Activated effector memory CD4-positive, alpha-beta T cell treated with anti-CD3 and anti-CD28 coated beads, Interleukin-2, amount 50 U/mL, for 16 hours (primary cell): Measurements from ENCODE around the gene MOCS1.

Experiments used
- DNase-seq: peaks from one replicate; pipeline ENCODE4 v3.0.0-alpha.2; 2020

The MOCS1 gene

DNA sequence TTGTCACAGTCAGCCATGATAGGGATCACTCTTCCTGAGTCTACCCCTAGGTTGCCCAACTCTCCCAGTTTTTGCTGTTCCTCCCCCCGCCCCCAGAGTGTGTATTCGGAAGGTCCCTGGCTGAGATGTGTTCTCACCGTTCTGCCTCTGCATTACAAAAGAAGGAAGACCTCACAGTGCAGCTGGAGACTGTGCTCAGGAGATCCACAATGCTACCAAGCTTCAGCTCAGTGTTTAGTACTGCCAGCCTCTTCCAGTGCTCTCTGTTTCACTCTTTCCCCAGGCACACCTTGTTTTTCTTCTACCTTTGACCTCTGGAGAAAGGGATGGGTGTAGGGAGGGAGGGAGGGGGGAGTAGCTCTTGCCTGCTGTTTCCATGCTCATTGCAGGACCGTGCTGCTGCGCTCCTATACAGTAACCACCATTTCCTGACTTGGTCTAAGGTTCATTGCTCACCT is 13.4 kb upstream of the MOCS1 start:
- no peak for DNase-seq

GRCh38 chr6:39945626-39946025 is 11.4 kb upstream of the MOCS1 start:
- no peak for DNase-seq

- no peak for DNase-seq
These were observed 8.8 kb upstream of the MOCS1 start for GRCh38 chr6:39942903-39943580.

DNA sequence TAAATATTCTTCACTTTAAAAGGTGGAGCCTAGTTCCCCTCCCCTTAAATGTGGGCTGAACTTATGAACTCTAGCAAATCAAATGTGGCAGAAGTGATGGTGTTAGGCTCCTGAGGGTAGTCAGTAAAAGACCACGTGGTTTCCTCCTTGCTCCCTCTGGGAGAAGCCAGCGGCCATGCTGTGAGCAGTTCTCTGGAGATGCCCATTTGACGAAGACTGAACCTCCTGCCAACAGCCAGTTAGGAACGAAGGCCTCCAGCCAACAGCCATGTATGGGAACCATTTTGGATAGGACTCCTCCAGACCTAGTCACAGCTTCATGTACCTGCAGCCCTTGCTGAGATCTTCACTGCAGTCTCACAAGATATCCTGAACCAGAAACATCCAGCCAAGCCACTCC is 7.6 kb upstream of the MOCS1 start:
- no peak for DNase-seq

- no peak for DNase-seq
These were observed 6.9 kb upstream of the MOCS1 start for GRCh38 chr6:39941138-39941537.

GRCh38 chr6:39938773-39939654 is 4.8 kb upstream of the MOCS1 start:
- DNase-seq: no peak

GRCh38 chr6:39937686-39938333 is 3.5 kb upstream of the MOCS1 start:
- no peak for DNase-seq

- DNase-seq: no peak
These were observed 2.6 kb upstream of the MOCS1 start for GRCh38 chr6:39936857-39937256.

DNA sequence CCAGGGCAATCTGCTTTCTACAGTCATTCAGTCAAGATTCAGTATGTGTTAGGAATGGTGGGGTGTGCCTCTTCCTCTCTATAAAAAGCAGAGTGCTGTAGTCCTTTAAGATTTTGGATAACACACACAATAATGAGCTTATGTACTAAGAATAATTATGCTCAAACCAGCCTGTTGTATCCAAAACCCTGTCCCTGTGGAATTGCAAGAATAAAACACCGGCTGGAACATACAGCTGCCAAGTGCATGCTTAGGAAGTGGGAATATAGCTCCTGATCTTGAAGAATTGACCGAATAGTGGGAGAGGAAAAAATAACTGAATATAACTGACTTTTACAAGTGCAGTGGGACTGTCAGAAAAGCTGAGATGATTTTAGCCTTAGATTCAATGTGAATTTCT is 979 bp upstream of the MOCS1 start:
- no peak for DNase-seq

GRCh38 chr6:39933669-39934130 is 562 bp downstream of the MOCS1 start:
- no peak for DNase-seq

- no peak for DNase-seq
These were observed 1.8 kb downstream of the MOCS1 start for GRCh38 chr6:39932386-39932910.

- DNase-seq: no peak
These were observed 2.7 kb downstream of the MOCS1 start for GRCh38 chr6:39931607-39932006.

- no peak for DNase-seq
These were observed 3.7 kb downstream of the MOCS1 start for GRCh38 chr6:39930540-39930939.

GRCh38 chr6:39929733-39930461 is 4.4 kb downstream of the MOCS1 start:
- no peak for DNase-seq

- no peak for DNase-seq
These were observed 5.1 kb downstream of the MOCS1 start for GRCh38 chr6:39929039-39929732.

GRCh38 chr6:39927159-39927558 is 7.1 kb downstream of the MOCS1 start:
- no peak for DNase-seq

DNA sequence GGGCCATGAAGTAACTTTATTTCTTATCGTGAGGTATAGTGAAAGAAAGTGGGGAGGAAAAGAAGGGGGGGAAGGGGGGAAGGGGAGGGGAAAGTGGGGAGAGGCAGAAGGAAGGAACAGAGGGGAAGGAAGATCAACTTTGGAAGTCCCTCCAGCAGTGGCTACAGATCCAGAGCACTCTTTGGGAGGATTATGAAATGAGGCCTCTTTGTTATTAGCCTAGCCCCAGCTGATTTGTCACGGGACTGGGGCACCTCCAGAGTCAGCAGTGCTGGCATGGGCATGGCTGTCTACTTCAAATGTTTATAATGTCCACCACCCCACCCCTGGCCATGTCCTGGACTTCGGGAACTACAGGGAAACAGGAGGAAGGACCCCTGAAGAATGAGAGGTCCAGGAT is 7.6 kb downstream of the MOCS1 start:
- no peak for DNase-seq

DNA sequence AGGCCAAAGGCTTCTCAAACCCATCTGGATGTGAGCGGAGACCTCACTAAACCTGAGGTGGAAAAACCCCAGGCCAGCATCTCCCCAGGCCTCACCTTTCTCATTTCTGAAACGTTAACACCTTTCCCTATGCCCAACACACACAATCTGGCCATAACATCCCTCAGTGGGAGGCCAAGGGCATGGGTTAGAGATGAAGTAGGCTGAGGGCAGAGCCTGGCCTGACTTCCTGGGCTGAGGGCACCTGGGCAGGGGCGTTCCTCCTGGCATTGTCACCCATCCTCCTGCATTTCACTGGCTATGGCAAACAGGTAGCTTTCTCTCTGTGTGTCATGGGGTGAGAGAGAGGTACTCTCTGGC is 8.4 kb downstream of the MOCS1 start:
- no peak for DNase-seq

DNA sequence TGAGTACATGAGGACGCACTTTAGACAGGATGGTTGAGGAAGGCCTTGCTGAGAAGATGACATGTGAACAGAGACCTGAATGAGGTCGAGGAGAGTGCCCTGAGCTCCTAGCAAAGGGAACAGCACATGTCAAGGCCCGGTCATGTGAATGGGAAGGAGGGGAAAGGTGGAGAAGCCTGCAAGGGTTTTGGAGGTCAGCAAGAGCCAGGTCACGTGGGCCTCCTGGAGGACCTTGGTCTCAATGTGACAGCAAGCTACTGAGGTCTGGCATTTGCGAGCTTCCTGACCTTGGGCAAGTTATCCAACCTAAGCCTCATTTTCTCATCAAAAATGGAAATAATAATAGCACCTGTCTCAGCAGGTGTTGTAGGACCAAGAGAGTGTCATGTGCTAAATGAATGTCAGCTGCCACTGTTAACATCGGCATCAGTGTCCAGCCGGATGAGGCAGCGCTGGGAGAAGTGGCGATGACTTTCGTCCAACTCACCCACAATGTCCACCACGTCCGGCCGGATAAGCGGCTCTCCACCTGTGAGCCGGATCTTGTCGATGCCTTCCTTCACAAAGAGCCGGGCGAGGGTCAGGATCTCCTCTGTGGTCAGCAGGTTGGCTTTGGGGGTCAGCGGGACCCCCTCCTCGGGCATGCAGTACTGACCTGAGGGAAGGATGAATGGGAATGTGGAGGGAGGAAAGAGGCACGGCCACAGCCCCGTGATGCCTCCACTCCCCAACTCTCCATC is 8.9 kb downstream of the MOCS1 start:
- DNase-seq: no peak

DNA sequence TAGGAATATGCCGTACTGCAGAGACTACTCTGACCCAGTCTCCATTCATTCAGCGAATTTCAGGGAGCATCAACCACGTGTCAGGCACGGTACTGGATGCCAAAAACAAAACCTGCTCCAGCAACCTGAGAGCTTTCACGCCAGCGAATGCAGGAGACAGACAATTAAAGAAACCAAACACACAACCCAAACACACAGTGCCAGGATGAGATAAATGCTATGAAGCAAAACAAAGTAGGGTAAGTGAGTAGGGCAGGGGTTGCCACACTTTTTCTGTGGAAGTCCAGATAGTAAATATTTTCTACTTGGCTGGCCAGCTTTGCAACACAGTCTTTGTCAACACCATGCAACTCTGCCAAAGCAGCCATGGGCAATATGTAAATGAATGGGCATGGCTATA is 10.0 kb downstream of the MOCS1 start:
- no peak for DNase-seq

DNA sequence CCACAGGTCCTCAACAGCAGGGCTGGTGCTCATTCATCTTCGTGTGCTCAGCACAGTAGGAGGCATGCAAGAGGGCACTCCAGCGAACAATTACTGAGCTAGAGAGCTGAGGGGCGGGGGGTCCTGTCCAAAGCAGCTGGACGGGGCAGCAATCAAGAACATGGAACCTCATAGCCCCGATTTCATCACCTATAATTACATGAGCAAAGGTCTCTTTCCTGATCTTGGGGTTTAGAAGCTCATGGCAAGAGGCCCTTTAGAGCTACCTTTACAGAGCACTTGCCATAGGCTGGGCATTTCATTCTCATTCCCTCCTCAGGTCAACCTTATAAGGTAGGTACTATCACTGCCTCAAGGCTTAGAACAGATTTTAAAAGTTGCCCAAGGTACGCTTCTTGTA is 10.4 kb downstream of the MOCS1 start:
- DNase-seq: no peak
